SJSA1 (cell line): ENCODE results near the gene NHS. TPM values are rescaled to one million over a fixed set of nuclear protein-coding genes. Genes with fewer than 3 reads are reported as not detected.

ENCODE experiments used
- DNase-seq, 2 experiments: peaks; one replicate each; pipeline ENCODE4 v3.0.0-alpha.2; 2015 to 2020; ENCODE audit warnings: low spot score in 2 of 2, low read depth in 1 of 2
- H3K27ac ChIP-seq: fragments of 250-450 bp; sonication (Bioruptor Pico); 2 replicates; pipeline ENCODE4 v1.5.1; 2020; ENCODE audit warnings: mild to moderate bottlenecking, moderate library complexity
- H3K27me3 ChIP-seq: fragments of 250-450 bp; sonication (Bioruptor Pico); replicated peaks from 2 replicates; pipeline ENCODE4 v1.5.1; 2020; ENCODE audit warnings: mild to moderate bottlenecking, moderate library complexity
- H3K36me3 ChIP-seq: fragments of 250-450 bp; sonication (Bioruptor Pico); 2 replicates; pipeline ENCODE4 v1.5.1; 2020; ENCODE audit warnings: mild to moderate bottlenecking
- H3K4me1 ChIP-seq: fragments of 250-450 bp; sonication (Bioruptor Pico); replicated peaks from 2 replicates; pipeline ENCODE4 v1.6.1; 2021; ENCODE audit warnings: mild to moderate bottlenecking
- H3K4me3 ChIP-seq: fragments of 250-450 bp; sonication (Bioruptor Pico); 2 replicates; pipeline ENCODE4 v1.5.1; 2020; ENCODE audit warnings: mild to moderate bottlenecking
- H3K9me3 ChIP-seq: fragments of 250-450 bp; sonication (Bioruptor Pico); replicated peaks from 2 replicates; pipeline ENCODE4 v1.5.1; 2020; ENCODE audit warnings: mild to moderate bottlenecking
- total RNA-seq: library from RNA; depleted of rRNA; stranded (reverse); fragments of >200 nt; shearing (Covaris generic); gene quantifications from 2 replicates; pipeline ENCODE4 v1.2.3, GENCODE V29; 2014

The NHS gene
- total RNA-seq, 1 experiment from 2014 or later = 2.6 TPM

GRCh38 chrX:17377091-17377717 lies 2.2 kb downstream of the NHS start:
- Histone ChIP-seq H3K27me3 (no peaks in the 10 kb centered on the region), H3K4me1 (peaks cover 9% of the 10 kb centered on the region; the same call in 1 of the 2 replicates), H3K9me3 (no peaks in the 10 kb centered on the region), H3K4me3 (peak overlapping the region; percentile 56), H3K36me3 (no peaks in the 10 kb centered on the region), H3K27ac (no peak overlapping the region)
- DNase-seq = peak; percentile 25 to 45

GRCh38 chrX:17377795-17378194 lies 2.8 kb downstream of the NHS start:
- H3K4me3 ChIP-seq = peak overlapping the region; percentile 56
- DNase-seq = no peak
- no peaks in the 10 kb centered on the region for H3K27me3 ChIP-seq
- H3K27ac ChIP-seq = no peak overlapping the region
- H3K36me3 ChIP-seq = no peaks in the 10 kb centered on the region
- no peaks in the 10 kb centered on the region for H3K9me3 ChIP-seq
- H3K4me1 ChIP-seq = peaks cover 9% of the 10 kb centered on the region; the same call in 1 of the 2 replicates

- no peak for DNase-seq
- no peaks in the 10 kb centered on the region for H3K36me3 ChIP-seq
- no peaks in the 10 kb centered on the region for H3K9me3 ChIP-seq
- H3K27me3 ChIP-seq = no peaks in the 10 kb centered on the region
- H3K4me1 ChIP-seq = peaks cover 9% of the 10 kb centered on the region; the same call in 1 of the 2 replicates
- no peak overlapping the region for H3K4me3 ChIP-seq
- H3K27ac ChIP-seq = no peak overlapping the region
These were observed 5.2 kb downstream of the NHS start for GRCh38 chrX:17380221-17380620.

- Histone ChIP-seq H3K27me3 (no peaks in the 10 kb centered on the region), H3K36me3 (no peaks in the 10 kb centered on the region), H3K27ac (no peak overlapping the region), H3K4me3 (no peak overlapping the region), H3K9me3 (no peaks in the 10 kb centered on the region), H3K4me1 (no peaks in the 10 kb centered on the region)
- no peak for DNase-seq
These were observed 15.4 kb downstream of the NHS start for GRCh38 chrX:17390419-17390850.

- Histone ChIP-seq H3K36me3 (no peaks in the 10 kb centered on the region), H3K27ac (no peak overlapping the region), H3K27me3 (no peaks in the 10 kb centered on the region), H3K4me3 (no peak overlapping the region), H3K4me1 (peaks cover 9% of the 10 kb centered on the region), H3K9me3 (no peaks in the 10 kb centered on the region)
- no peak for DNase-seq
These were observed 20.2 kb downstream of the NHS start for GRCh38 chrX:17395154-17395553.

- H3K27ac ChIP-seq = no peak overlapping the region
- peak; percentile 34 to 45 for DNase-seq
- H3K9me3 ChIP-seq = no peaks in the 10 kb centered on the region
- H3K27me3 ChIP-seq = no peaks in the 10 kb centered on the region
- H3K4me1 ChIP-seq = peaks cover 9% of the 10 kb centered on the region
- H3K4me3 ChIP-seq = no peak overlapping the region
- no peaks in the 10 kb centered on the region for H3K36me3 ChIP-seq
These were observed 22.1 kb downstream of the NHS start for GRCh38 chrX:17397074-17397473.

GRCh38 chrX:17403189-17403691 lies 28.2 kb downstream of the NHS start:
- H3K4me3 ChIP-seq = no peak overlapping the region
- H3K36me3 ChIP-seq = no peaks in the 10 kb centered on the region
- H3K27ac ChIP-seq = no peak overlapping the region
- peaks cover 18% of the 10 kb centered on the region for H3K4me1 ChIP-seq
- no peaks in the 10 kb centered on the region for H3K27me3 ChIP-seq
- DNase-seq = no peak
- H3K9me3 ChIP-seq = no peaks in the 10 kb centered on the region

- Histone ChIP-seq H3K4me3 (no peak overlapping the region), H3K36me3 (no peaks in the 10 kb centered on the region), H3K27me3 (no peaks in the 10 kb centered on the region), H3K27ac (no peak overlapping the region), H3K9me3 (no peaks in the 10 kb centered on the region), H3K4me1 (peaks cover 18% of the 10 kb centered on the region)
- DNase-seq = no peak
These were observed 29.0 kb downstream of the NHS start for GRCh38 chrX:17403972-17404371.

GRCh38 chrX:17405225-17405969 lies 30.4 kb downstream of the NHS start:
- Histone ChIP-seq H3K4me3 (no peak overlapping the region), H3K36me3 (no peaks in the 10 kb centered on the region), H3K9me3 (no peaks in the 10 kb centered on the region), H3K27me3 (no peaks in the 10 kb centered on the region), H3K4me1 (peaks cover 25% of the 10 kb centered on the region), H3K27ac (peak overlapping the region; percentile 53)
- peak; percentile 51 to 53 for DNase-seq

- Histone ChIP-seq H3K36me3 (no peaks in the 10 kb centered on the region), H3K27ac (no peak overlapping the region), H3K4me3 (no peak overlapping the region), H3K27me3 (no peaks in the 10 kb centered on the region), H3K4me1 (peaks cover 45% of the 10 kb centered on the region), H3K9me3 (no peaks in the 10 kb centered on the region)
- DNase-seq = no peak
These were observed 34.7 kb downstream of the NHS start for GRCh38 chrX:17409566-17410290.

GRCh38 chrX:17410651-17411050 lies 35.7 kb downstream of the NHS start:
- H3K9me3 ChIP-seq = no peaks in the 10 kb centered on the region
- no peaks in the 10 kb centered on the region for H3K27me3 ChIP-seq
- H3K4me3 ChIP-seq = no peak overlapping the region
- no peak overlapping the region for H3K27ac ChIP-seq
- H3K36me3 ChIP-seq = no peaks in the 10 kb centered on the region
- DNase-seq = no peak
- H3K4me1 ChIP-seq = peaks cover 45% of the 10 kb centered on the region

GRCh38 chrX:17411205-17411604 lies 36.2 kb downstream of the NHS start:
- Histone ChIP-seq H3K27ac (no peak overlapping the region), H3K4me3 (no peak overlapping the region), H3K27me3 (no peaks in the 10 kb centered on the region), H3K36me3 (no peaks in the 10 kb centered on the region), H3K4me1 (peaks cover 45% of the 10 kb centered on the region), H3K9me3 (no peaks in the 10 kb centered on the region)
- DNase-seq = no peak

GRCh38 chrX:17412692-17413091 lies 37.7 kb downstream of the NHS start:
- no peak overlapping the region for H3K4me3 ChIP-seq
- DNase-seq = peak in 1 of 2 experiments; percentile 31
- H3K36me3 ChIP-seq = no peaks in the 10 kb centered on the region
- H3K27me3 ChIP-seq = no peaks in the 10 kb centered on the region
- H3K9me3 ChIP-seq = no peaks in the 10 kb centered on the region
- H3K27ac ChIP-seq = peak overlapping the region; percentile 44
- H3K4me1 ChIP-seq = peaks cover 50% of the 10 kb centered on the region

- no peak for DNase-seq
- Histone ChIP-seq H3K27ac (peak overlapping the region; percentile 44), H3K27me3 (no peaks in the 10 kb centered on the region), H3K36me3 (no peaks in the 10 kb centered on the region), H3K4me1 (peaks cover 50% of the 10 kb centered on the region), H3K9me3 (no peaks in the 10 kb centered on the region), H3K4me3 (no peak overlapping the region)
These were observed 38.2 kb downstream of the NHS start for GRCh38 chrX:17413228-17413627.
